Esophagus muscularis mucosa (tissue), 3 donors: ENCODE data around the gene PHLPP1.

ENCODE experiments used
- POLR2A ChIP-seq: fragments of 450-650 bp; IDR thresholded peaks from one replicate; pipeline ENCODE4 v1.6.1; 2017; ENCODE audit warnings: antibody characterized with exemption, moderate library complexity, mild to moderate bottlenecking, low read depth
- TF ChIP-seq, protein P1 (sequence below), 3 experiments: fragments of 200-600 bp in 2 of 3; fragments of 450-650 bp in 1 of 3; sonication (generic) in 2 of 3; IDR thresholded peaks; one replicate each; pipeline ENCODE4 v1.5.1; 2017 to 2019; ENCODE audit warnings: antibody characterized with exemption in 3 of 3, mild to moderate bottlenecking in 2 of 3, moderate library complexity in 1 of 3

DNA sequence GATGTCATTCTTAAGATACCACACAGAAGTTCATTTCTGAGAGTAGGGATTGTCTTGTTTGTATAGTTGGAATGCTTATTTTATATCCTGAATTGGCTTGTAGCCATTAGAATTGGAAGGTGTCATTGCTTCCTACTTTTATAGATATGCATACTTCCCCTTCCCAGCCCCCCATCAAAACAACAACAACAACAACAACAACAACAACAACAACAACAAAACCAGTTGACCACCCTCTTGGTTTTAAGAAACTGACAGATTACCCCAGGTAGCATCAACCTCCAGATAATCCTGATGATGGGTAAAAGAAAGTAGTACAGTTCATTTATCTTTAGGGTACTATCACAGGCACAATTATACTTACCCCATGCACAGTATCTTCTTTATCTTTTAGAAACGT, 20.0 kb downstream of the PHLPP1 start:
- no peak for TF ChIP-seq POLR2A
- TF ChIP-seq, protein P1, sequence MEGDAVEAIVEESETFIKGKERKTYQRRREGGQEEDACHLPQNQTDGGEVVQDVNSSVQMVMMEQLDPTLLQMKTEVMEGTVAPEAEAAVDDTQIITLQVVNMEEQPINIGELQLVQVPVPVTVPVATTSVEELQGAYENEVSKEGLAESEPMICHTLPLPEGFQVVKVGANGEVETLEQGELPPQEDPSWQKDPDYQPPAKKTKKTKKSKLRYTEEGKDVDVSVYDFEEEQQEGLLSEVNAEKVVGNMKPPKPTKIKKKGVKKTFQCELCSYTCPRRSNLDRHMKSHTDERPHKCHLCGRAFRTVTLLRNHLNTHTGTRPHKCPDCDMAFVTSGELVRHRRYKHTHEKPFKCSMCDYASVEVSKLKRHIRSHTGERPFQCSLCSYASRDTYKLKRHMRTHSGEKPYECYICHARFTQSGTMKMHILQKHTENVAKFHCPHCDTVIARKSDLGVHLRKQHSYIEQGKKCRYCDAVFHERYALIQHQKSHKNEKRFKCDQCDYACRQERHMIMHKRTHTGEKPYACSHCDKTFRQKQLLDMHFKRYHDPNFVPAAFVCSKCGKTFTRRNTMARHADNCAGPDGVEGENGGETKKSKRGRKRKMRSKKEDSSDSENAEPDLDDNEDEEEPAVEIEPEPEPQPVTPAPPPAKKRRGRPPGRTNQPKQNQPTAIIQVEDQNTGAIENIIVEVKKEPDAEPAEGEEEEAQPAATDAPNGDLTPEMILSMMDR (IDR thresholded peaks at IDR 0.05) = no peak
